HG02571 (cell line): ENCODE results near the gene TNRC6B.

Experiments used
- ATAC-seq: cut with Tn5 transposase; IDR thresholded peaks from one replicate; pipeline ENCODE4 v1.9.1; 2021; ENCODE audit warnings: mild to moderate bottlenecking, moderate library complexity; ENCODE audit not compliant: unreplicated experiment

Gene TNRC6B

GRCh38 chr22:40237788-40238424 is 60.2 kb downstream of the TNRC6B start:
- ATAC-seq, result no peak

DNA sequence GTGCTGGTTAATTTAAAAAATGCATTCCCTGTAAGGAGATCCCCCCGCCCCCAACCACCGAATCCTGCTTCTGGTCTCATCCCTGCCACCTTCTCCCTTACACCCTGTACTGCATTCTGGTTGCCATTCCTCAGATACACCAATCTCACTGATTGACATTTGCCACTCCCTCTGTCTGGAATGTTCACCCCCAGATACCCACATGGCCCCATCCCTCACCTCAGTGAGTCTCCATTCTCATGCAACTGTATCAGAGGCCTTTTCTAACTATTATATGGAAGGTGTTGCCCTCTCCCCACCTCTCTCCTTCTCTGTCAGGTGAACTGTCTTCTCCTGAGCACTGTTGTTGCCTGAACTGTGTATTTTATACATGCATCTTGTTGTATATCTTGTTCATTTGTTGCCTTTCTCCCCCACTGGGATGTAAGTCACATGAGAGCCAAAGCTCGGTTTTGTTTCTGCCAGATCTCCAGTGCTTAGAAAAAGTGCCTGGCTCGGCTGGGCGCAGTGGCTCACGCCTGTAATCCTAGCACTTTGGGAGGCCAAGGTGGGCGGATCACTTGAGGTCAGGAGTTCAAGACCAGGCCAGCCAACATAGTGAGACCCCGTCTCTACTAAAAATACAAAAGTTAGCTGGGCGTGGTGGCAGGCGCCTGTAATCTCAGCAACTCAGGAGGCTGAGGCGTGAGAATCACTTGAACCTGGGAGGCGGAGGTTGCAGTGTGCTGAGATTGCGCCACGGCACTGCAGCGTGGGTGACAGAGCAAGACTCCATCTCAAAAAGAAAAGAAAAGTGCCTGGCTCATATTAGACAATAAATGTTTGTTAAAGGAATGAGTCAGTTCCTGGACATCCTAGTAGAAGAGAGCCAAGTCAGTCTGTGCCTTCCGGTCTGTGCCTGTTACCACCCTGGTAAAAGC is 61.0 kb downstream of the TNRC6B start:
- ATAC-seq, result no peak

DNA sequence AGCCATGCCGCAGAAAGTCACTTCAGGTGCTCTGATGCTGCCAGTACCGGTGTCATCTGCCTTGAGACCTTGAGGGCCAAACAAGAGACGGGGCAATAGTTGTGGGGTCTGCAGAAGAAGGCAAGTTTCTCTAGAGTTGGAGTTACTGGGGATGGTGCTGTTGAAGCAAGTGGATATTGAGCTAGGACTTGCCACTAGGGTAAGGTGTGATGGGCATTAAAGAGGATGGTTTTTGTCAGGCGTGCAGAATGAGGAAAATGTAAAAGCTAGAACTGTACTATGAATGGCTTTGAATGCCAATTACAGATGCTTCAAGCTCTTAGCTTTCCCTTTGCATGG is 61.6 kb downstream of the TNRC6B start:
- ATAC-seq, result no peak

DNA sequence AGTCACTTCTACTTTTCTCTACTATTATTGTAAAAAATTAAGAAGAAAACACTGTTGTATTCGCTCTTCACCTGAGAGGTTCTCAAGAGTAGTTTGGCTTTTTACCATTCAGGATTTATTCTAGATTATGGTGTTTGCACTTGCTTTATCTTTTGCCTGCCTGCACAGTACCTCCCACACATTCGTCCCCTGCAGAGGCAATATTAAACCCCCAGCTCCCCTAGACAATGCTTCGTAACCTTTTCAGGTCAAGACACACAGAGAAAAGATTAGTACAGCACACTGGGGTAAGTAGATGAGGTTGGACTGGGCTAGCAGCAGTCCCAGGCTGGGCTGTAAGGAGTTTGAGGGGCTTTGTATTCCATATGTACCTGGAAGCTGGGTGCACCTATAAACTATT is 62.4 kb downstream of the TNRC6B start:
- ATAC-seq, result no peak

GRCh38 chr22:40240686-40241085 is 63.0 kb downstream of the TNRC6B start:
- ATAC-seq, result no peak

DNA sequence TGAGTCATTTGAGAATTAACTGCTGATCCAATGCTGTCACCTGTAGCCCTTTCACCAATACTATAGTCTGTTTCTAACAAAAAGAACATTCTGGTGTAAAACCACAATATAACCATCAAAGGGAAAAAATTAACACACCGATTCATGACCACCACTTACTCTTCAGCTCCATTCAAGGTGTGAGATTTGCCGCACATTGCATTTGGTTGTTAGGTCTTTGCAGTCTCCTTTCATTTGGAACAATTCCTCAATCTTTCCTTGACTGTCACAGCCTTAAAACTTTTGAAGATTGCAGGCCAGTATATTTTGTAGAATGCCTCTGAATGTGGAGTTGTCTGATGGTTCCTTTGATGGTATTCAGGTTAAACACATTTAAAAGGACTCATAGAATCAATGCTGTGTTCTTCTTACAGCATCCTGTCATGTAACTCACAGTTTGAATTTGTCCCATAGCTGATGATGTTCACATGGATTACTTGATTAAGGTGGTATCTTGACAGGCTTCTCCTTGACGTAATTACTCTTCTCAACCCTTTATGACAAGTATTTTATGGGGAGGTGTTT is 63.6 kb downstream of the TNRC6B start:
- no peak for ATAC-seq

GRCh38 chr22:40243891-40244290 is 66.2 kb downstream of the TNRC6B start:
- ATAC-seq, result no peak

- no peak for ATAC-seq
Measured at GRCh38 chr22:40244586-40244985, 66.9 kb downstream of the TNRC6B start.

GRCh38 chr22:40247976-40248375 is 70.3 kb downstream of the TNRC6B start:
- ATAC-seq, result no peak

DNA sequence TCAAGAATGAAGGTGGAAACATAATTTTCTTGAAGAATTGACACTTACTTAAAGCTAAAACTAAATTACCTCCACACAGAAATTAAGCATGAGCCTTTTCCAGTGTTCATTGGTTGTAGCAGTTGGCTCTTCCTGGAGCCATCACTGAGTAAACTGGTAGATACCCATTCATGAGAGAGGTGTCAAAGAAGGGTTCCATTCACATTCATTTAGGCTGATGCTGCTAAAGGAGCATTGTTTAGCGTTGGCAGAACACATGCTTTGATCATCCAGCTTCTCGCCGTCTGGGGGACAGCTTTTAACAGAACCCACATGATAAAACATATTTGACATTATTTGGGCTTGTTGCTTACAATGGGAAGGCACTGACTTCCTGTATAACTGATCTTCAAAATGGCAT is 71.6 kb downstream of the TNRC6B start:
- ATAC-seq, result no peak

- ATAC-seq, result no peak
Measured at GRCh38 chr22:40250608-40251007, 72.9 kb downstream of the TNRC6B start.

- no peak for ATAC-seq
Measured at GRCh38 chr22:40251106-40251505, 73.4 kb downstream of the TNRC6B start.

- ATAC-seq, result no peak
Measured at GRCh38 chr22:40252146-40252545, 74.4 kb downstream of the TNRC6B start.

GRCh38 chr22:40256516-40256915 is 78.8 kb downstream of the TNRC6B start:
- no peak for ATAC-seq

- no peak for ATAC-seq
Measured at GRCh38 chr22:40258017-40258416, 80.3 kb downstream of the TNRC6B start.

GRCh38 chr22:40258501-40258915 is 80.8 kb downstream of the TNRC6B start:
- no peak for ATAC-seq

DNA sequence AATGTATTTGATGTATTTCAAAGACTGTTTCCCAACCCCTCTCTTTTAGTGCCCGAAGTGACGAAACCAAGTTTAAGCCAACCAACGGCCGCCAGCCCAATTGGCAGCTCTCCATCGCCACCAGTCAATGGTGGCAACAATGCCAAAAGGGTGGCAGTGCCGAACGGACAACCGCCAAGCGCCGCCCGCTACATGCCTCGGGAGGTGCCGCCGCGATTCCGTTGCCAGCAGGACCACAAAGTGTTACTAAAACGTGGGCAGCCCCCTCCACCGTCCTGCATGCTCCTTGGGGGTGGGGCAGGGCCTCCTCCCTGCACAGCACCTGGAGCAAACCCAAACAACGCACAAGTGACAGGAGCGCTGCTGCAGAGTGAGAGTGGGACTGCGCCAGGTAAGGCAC is 84.1 kb downstream of the TNRC6B start:
- ATAC-seq, result no peak

DNA sequence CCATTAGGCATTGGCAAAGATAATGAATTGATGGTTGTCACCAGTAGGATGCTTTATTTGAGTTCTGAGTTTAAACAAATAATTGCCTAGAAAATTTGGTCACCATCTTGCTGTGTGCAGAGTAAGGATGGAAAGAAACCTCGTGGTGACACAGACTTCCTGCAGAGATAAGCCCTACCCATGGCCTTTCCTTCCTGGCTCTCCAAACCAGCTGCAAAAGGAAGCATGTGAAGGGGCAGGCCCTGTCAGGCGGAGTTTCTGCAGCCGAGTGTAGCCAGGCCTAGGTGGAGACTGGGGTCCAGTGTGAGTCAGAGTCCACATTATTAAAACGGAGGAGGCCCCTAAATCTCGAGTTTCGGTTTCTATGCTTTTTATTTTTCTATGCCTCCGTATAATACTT is 85.5 kb downstream of the TNRC6B start:
- ATAC-seq, result no peak

- ATAC-seq, result no peak
Measured at GRCh38 chr22:40265783-40266182, 88.1 kb downstream of the TNRC6B start.

- ATAC-seq, result no peak
Measured at GRCh38 chr22:40270031-40270430, 92.3 kb downstream of the TNRC6B start.

DNA sequence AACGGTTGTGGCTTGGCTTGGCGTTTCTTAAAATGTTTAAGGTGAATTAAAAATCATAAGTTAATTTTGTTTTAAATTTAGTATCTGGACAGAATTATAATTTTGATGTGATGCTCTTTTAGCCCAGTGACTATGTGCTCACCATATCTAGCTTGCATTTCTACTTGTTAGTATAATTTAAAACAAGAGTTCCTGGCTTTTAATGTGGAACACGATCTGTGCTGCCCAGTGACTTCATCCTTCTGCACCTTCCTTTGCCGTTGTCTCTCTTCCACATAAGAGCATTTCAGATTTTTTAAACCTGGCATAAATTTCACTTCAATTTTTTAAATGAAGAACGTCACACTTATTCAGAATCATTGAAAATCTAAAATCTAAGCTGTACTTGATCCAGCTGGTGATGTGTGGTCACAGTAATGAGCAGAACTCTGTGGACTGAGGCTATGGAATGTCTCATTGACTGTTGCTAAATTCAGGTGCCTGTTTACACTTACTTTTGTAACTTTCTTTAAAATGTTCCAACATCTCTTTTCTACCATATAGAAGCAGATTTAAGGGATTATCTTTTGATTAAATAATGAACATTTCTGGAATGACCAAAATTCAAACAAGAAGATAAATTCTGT is 93.1 kb downstream of the TNRC6B start:
- no peak for ATAC-seq

GRCh38 chr22:40271440-40271839 is 93.7 kb downstream of the TNRC6B start:
- no peak for ATAC-seq
